Dermis microvascular lymphatic vessel endothelial cell (primary cell): ENCODE data around the gene ZC3H10. TPM values are rescaled to one million over a fixed set of nuclear protein-coding genes. Genes with fewer than 3 reads are reported as not detected.

ENCODE experiments used
- DNase-seq, 2 donors: peaks; one replicate each; pipeline versions ENCODE4 v3.0.0 to v3.0.0-alpha.2; 2010; ENCODE audit warnings: low read depth in 2 of 2
- total RNA-seq: library from RNA; depleted of rRNA; stranded (reverse); fragments of >200 nt; gene quantifications from 2 replicates; pipeline ENCODE4 v1.2.1, GENCODE V29; 2014

Gene ZC3H10
- total RNA-seq, 1 donor from 2014 or later, result 2.7 TPM

GRCh38 chr12:56127485-56127887, 9.4 kb downstream of the ZC3H10 start:
- DNase-seq, result no peak

DNA sequence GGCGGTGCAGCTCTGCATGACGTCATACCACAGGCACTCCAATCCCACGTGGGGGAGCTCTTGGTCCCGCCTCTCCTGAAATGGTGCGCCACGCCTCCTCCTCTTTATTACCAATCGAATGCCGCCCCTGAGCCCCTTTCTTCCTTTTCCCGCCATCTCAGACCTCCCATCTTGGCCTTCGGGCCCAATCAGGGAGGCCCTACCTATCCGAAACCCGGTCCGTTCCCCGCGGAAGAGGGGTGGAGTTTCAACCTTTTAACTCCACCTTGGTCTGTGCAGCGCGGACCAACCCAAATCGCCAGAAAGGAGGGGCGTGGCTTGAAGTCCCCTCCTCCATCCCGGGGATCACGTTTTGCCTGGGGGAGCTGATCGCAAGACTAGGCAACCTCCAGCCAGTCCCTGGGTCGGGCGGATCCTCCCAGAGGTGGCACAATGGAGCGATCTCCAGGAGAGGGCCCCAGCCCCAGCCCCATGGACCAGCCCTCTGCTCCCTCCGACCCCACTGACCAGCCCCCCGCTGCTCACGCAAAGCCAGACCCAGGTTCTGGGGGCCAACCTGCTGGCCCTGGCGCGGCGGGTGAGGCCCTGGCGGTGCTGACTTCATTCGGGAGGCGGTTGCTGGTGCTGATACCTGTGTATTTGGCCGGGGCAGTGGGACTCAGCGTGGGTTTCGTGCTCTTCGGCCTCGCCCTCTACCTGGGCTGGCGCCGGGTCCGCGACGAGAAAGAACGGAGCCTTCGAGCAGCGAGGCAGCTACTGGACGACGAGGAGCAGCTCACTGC, 10.0 kb downstream of the ZC3H10 start, which contains the start of gene ESYT1:
Gene ESYT1, plus strand, starts transcription at position 380 of the 782 bp plus-strand sequence. Its CDS starts 53 bp downstream, at position 433.
- peak; percentile 99 to 100 for DNase-seq

DNA sequence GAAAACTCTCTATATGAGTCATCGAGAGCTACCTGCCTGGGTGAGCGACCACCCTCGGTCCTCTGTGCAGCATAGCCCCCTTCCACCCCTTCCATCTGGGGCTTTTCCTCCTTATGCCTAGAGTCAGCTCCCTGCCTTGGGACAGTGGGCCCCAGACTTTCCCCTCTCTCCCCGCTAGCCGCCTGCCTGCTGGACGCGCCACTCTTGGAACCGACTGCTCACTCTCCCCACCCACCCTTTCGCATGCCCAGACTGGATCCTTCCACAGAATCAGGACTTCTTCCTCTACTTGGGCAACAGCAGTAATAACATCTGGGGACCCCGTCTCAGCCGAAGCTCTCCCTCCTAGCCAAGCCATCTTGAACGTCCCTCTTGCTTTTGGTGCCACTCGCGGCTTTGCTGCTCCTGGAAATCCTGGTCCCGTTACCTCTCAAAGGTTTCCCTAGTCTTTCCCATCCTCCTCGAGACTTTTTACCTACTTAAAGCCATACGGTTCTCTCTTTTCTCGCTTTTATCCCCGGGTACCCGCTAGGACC, 10.7 kb downstream of the ZC3H10 start:
- peak in 1 of 2 donors; percentile 36 for DNase-seq

- DNase-seq, result peak in 1 of 2 donors; percentile 53
These were observed 11.3 kb downstream of the ZC3H10 start for GRCh38 chr12:56129206-56129941.

- no peak for DNase-seq
These were observed 12.0 kb downstream of the ZC3H10 start for GRCh38 chr12:56129942-56130495.

DNA sequence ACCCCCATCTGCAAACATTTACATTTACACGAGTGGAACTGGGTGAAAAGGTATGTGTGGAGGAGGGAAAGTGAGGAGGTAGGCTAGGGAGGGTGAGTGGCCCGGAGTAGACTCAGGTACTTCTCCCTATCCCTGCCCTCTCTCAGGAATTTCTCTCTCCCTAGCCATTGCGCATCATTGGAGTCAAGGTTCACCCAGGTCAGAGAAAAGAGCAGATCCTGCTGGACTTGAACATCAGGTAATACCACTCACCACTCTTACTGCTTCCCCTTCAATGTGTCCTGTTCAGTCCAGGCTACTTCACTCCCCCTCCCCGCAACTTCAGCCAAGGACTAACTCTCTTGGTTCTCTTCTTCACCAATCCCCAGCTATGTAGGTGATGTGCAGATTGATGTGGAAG, 12.8 kb downstream of the ZC3H10 start:
- no peak for DNase-seq

DNA sequence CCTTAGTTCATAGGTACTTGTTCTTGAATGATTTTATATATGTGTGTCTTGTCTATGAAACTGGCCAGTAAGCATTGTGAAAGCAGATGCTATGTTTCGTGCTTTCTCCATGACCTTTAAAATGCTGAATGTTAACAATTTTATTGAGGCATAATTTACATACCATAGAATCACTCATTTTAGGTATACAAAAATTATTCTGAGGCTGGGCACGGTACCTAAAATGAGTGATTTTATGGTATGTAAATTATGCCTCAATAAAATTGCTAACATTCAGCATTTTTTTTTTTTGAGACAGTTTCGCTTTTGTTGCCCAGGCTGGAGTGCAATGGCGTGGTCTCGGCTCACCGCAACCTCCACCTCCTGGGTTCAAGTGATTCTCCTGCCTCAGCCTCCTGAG, 16.8 kb downstream of the ZC3H10 start:
- no peak for DNase-seq

DNA sequence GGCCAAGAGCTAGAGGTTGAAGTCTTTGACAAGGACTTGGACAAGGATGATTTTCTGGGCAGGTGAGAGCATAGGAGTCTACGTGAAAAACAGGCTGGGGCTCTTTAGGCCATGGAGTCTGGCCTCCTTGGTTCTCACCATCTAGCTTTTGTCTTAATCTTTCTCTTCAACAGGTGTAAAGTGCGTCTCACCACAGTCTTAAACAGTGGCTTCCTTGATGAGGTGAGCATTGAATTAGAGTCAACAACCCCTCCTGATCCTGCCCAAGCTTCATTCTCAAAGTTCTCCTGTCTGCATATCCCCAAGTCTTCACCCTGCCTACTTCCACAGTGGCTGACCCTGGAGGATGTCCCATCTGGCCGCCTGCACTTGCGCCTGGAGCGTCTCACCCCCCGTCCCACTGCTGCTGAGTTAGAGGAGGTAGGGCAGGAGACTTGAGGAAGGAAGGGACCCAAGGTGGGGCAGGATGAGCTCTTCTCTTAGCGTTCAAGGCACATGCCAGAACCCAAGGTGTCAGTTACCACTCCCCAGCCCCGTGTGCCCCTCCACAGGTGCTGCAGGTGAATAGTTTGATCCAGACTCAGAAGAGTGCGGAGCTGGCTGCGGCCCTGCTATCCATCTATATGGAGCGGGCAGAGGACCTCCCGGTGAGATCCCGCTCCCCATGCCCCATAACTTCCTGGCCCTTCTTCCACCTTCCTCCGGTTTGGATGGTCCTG, 19.9 kb downstream of the ZC3H10 start:
- no peak for DNase-seq

GRCh38 chr12:56141946-56142784, 24.1 kb downstream of the ZC3H10 start:
- no peak for DNase-seq

- no peak for DNase-seq
These were observed 25.2 kb downstream of the ZC3H10 start for GRCh38 chr12:56143217-56143616.

- peak in 1 of 2 donors; percentile 79 for DNase-seq
These were observed 25.8 kb downstream of the ZC3H10 start for GRCh38 chr12:56143870-56144269.

DNA sequence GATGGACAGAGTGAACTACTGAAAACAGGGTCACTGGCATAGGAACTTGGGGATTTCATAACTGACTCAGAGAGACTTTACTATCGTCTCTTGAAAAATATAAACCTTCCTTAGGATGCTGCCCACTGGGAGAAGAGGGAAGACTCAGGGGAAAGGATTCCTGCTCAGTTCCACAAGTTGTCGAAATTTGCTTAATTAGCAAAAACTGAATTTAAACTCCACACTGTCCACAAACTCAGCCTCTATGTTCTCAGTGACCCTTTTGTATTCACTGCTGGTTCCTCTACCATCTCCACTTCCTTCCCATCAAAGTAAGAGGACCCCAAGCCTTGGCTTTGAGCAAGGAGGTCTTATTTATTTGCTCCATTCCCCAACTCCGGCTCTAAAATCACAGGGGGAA, 27.2 kb downstream of the ZC3H10 start:
- no peak for DNase-seq

DNA sequence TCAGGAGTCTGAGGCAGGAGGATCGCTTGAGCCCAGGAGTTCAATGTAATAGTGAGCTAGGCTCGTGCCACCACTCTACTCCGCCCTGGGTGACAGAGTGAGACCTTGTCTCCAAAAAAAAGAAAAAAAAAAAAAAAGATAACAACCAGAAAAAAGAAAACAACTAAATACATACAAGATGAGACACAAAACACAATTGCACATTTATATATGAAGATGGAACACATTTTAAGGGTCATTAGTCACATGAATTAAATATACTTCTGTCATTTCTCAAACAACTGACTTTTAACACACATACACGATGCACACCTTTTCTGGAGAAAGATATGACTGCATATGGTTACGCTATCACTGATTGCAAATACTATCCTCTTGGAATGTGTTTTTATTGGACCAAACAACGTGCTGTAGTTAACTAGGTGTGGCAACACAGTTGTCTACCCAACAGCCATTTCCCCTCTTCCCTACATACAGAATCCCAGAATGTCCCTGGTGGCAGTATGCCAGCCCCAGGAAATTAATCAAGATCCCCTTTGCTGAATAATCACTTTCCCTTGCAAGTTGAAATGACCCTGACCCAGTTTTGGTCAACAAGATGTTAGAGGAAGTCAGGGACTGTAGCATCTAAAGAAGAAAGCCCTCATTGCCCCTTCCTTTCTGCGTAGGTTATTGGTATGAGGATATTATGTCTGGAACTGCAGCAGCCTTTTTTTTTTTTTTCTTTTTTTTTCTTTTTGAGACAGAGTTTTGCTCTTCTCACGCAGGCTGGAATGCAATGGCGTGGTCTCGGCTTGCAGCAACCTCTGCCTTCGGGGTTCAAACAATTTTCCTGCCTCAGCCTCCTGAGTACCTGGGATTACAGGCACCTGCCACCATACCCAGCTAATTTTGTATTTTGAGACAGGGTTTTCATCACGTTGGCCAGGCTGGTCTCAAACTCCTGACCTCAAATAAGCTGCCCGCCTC, 28.7 kb downstream of the ZC3H10 start:
- DNase-seq, result peak; percentile 86 to 92

- DNase-seq, result peak in 1 of 2 donors; percentile 41
These were observed 32.5 kb downstream of the ZC3H10 start for GRCh38 chr12:56150563-56150962.

DNA sequence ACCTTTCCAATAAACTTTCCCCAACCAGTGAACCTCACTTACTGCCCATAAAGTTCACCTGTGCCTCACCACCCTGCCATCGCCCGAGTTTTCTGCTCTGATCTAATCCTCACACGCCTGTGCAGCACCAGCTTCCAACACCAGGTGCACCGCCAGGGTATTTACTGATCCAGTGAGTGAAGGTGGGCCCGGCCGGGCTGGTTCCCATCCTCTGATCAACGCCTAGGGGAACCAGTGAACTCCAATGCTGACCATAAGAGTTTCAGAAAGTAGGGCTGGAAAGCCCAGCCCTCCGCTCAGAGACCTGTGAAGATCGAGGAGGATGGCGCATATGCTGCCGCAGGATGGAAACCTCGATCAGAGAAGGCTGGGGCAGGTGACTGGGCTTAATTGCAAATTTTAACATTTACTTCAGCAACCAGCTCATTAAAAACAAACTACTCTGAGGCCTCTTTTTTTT, 33.6 kb downstream of the ZC3H10 start:
- peak in 1 of 2 donors; percentile 34 for DNase-seq

DNA sequence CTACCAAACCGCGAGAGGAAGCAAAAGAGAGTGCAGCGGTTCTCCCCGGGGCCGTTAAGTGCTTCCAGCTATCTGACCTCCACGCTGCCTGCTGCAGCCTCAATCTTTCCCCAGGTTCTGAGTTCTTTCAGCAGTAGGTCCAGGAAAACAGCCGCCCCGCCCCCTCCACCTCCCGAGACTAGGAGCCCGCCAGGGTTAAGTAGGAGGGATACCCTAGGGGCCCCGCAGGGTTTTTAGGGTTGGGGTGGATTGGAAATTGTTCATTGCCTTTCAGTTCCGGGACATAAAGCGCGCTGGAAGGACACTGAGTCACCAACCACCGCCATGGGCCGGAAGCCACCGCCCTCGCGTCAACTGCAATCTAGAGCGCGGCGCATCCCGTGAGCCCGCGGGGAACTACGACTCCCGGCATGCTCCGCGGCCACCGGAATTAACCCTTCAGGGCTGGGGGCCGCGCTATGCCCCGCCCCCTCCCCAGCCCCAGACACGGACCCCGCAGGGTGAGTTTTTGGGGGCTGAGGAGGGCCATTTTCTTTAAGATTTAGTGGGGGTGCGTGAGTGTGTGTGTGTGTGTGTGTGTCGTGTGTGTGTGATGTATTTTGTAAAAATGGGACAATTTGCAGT, 34.2 kb downstream of the ZC3H10 start, which contains the start of gene MYL6B:
Gene MYL6B, plus strand, starts transcription at position 456 of the 624 bp plus-strand sequence. CDS start 1,332 bp downstream, outside the sequence.
- DNase-seq, result peak; percentile 78 to 93

GRCh38 chr12:56152756-56153677, 35.0 kb downstream of the ZC3H10 start:
- no peak for DNase-seq
